NOMO-1 treated with dmso at 0.1 percent for 144 hours (cell line): ENCODE data around the gene C1QTNF5.

Experiments
- DNase-seq: peaks from one replicate; lab custom pipeline; 2025; ENCODE audit not compliant: unreplicated experiment; lab: John Stamatoyannopoulos, UW

C1QTNF5 gene

GRCh38 chr11:119318240-119319135, 22.2 kb downstream of the C1QTNF5 start:
- DNase-seq: peak; percentile 69

- DNase-seq: no peak
These were observed 23.0 kb downstream of the C1QTNF5 start for GRCh38 chr11:119317592-119318239.

GRCh38 chr11:119316729-119317591, 23.7 kb downstream of the C1QTNF5 start, which contains the start of gene MCAM:
Gene MCAM (minus strand): TSS chr11:119317130. CDS start chr11:119317101, 29 bp downstream.
- no peak for DNase-seq

GRCh38 chr11:119316016-119316728, 24.5 kb downstream of the C1QTNF5 start:
- no peak for DNase-seq

DNA sequence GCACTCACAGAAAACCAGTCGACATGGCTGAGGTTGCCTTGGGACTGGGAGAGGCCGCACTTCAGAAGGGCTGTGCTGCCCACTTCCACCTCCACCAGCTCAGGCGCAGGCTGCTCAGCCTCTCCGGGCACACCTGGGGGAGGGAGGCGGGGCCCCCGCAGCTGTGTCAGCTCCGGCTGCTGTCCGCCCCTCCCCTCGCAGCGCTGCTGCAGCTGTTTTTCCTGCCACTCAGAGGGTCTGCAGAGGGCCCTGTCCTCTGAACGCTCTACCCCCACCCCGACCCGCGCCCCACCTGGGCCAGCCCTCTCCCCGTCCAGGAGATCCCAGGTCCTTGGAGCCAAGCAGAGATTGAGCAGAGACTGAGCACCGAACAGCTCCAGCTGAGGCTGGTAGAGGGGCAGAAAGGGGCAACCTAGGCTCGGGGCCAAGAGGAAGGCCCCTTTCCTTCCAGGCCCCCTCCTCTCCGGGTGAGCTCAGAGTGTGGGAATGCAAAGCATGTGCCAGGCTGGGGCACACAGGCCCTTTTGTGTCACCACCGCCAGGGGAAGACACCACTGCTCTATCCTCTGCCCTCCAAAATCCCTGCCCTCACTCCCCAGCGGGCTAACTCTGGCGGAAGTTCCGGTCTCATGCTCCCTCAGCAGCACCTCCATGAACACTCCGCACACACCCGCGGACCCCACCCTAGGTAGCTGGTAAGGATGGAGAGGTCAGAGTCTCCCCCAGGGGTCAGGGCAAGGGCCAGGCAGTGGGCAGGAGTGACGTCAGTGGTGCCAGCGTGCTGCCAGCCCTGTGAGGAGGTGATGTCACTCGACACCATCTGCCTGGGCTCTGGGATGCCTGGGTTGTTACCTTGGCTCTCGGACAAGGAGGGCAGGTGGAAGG, 25.3 kb downstream of the C1QTNF5 start:
- DNase-seq: no peak

DNA sequence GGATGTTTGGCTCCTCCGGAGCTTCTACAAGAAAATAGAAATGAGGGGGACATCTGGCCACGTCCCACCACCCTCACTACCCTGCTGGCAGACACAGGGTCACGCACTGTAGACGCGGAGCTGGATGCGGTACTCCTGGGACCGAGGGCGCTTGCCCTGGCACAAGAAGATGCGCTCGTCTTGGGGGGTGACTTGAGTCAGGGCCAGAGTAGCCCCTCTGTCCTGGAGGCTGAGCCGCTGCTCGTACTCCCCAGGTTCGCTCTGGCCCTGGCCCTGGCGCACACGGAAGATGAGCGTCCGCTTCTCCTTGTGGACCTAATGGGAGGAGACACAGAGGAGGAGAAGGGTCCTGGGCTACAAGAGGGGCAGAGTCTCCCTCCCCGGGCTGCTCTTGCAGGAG, 26.0 kb downstream of the C1QTNF5 start:
- DNase-seq: no peak

GRCh38 chr11:119310682-119311052, 30.0 kb downstream of the C1QTNF5 start:
- no peak for DNase-seq

- no peak for DNase-seq
These were observed 30.6 kb downstream of the C1QTNF5 start for GRCh38 chr11:119309953-119310681.

DNA sequence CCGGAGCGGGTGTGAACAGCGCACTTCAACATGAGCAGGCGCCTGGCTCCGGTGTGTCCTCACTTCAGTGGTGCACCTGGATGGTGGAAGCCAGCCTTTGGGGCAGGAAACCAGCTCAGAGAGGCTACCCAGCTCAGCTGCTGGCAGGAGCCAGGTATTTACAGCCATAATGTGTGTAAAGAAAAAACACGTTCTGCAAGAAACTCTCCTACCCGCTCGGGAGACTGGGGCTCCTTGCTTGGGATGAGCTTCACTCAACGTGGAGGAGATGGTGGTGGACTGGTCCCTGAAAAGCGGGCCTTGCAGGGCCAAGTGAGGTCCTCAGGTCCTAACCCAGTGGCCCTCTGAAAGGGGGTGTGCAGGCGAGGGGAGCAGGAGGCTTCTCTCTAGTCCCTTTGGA, 31.3 kb downstream of the C1QTNF5 start:
- DNase-seq: no peak

DNA sequence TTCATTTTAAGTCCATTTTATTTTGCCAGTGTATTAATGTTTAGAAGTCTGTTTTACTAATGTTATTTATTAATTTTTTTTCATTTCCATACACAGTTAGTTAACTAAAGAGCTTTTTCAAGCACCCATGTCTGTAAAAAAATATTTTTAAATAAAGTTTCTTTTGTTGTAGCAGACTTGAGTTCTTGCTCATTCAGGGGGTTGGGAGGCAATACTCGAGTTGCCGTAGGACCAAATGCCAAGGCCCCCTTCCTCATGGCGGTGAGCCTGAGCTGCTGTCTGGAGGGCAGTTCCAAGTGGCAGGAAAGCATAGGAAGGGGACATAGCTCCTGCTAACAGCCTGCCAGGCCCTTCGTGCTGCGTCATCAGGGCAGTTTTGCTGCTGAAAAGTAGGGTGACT, 32.7 kb downstream of the C1QTNF5 start:
- no peak for DNase-seq

GRCh38 chr11:119307219-119307618, 33.5 kb downstream of the C1QTNF5 start:
- no peak for DNase-seq

DNA sequence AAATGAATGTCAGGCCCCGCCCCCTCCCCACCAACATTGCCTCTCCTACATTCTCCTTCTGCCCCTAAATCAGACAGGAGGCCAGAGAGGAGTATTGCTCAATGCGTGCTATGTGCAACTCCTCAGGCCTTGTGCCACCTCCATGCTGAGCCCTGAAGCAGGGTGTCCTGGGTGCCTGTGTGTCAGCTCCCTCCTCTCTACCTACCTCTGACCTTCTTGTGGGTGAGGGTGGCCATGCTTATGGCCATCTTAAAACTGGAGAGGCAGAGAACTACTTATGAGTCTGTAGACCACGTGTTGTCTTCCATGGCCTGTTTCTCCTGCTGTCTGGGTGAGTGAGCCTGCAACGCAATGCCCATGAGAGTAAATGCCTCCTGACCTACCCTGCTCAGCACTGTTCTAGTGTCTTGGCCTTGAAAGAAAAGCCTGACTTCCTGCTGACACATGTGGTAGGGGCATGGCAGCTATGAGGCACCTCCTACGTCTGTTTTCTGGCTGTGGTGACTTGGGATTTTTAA, 34.3 kb downstream of the C1QTNF5 start:
- DNase-seq: no peak

GRCh38 chr11:119305556-119306372, 34.9 kb downstream of the C1QTNF5 start:
- no peak for DNase-seq

DNA sequence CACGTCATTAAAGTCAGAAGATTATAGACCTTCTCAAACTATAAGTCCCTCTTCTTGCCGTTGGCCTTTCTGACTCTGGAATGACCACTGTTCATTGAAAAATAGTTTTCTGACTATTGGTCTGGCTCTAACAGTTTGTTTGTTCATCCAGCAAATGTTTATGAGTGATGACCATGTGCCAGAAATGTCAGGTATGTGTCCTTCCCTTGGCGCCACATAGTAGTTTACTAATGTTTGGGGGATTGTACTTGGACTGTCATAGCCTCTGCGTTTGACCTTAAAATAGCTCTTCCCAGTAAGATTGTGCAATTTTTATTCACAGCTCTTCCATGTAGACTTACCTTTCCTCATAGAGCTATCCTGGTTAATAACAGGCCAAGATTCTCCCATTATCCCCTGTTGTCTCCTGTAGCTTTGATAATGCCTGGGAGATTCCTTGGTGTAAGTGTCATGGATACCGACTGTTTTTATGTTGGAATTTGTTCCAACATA, 37.4 kb downstream of the C1QTNF5 start:
- DNase-seq: no peak

GRCh38 chr11:119300198-119300964, 40.3 kb downstream of the C1QTNF5 start:
- no peak for DNase-seq

DNA sequence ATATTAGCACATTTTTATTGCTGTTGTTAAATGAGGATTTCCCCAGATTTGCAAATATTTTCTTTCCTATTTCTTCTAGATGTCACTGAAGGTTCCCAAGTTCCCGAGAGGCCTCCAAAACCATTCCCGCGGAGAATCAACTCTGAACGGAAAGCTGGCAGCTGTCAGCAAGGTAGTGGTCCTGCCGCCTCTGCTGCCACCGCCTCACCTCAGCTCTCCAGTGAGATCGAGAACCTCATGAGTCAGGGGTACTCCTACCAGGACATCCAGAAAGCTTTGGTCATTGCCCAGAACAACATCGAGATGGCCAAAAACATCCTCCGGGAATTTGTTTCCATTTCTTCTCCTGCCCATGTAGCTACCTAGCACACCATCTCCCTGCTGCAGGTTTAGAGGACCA, 41.3 kb downstream of the C1QTNF5 start:
- no peak for DNase-seq

GRCh38 chr11:119298726-119299125, 42.0 kb downstream of the C1QTNF5 start:
- no peak for DNase-seq
